ENCODE data around the gene ELN. TPM values are rescaled to one million over a fixed set of nuclear protein-coding genes. Genes with fewer than 3 reads are reported as not detected.

Gene ELN
- total RNA-seq, 1 donor from 2014 or later, result not detected

- DNase-seq, result no peak
- no peak for ATAC-seq (ENCODE audit: low read depth)
- Mint-ChIP-seq H3K27ac (no peak overlapping the region), H3K4me1 (peaks cover 7% of the 10 kb centered on the region), H3K36me3 (ENCODE audit: low read depth) (no peaks in the 10 kb centered on the region), H3K9me3 (no peaks in the 10 kb centered on the region), H3K4me3 (no peak overlapping the region), H3K27me3 (no peaks in the 10 kb centered on the region)
- CTCF ChIA-PET, result interaction anchor here (1.0 to 1.7 kb wide), 3 partner anchors 142 to 338 kb away, joined by 4 to 6 read pairs (median 4); no protein-coding TSS in a partner anchor
- no peak for TF ChIP-seq CTCF (IDR thresholded peaks at IDR 0.05)
- intact Hi-C loops (cut with micrococcal nuclease), result loop anchor here (5.0 kb wide), 3 partner anchors 58 to 503 kb away; no protein-coding TSS in a partner anchor
- POLR2A ChIA-PET, result interaction anchor here (0.5 to 0.7 kb wide), 2 partner anchors 49 to 141 kb away, joined by 3 to 5 read pairs; no protein-coding TSS in a partner anchor
Measured at GRCh38 chr7:74064696-74065095, 36.7 kb downstream of the ELN start.

GRCh38 chr7:74066626-74067025 is 38.7 kb downstream of the ELN start:
- no peak overlapping the region for H3K27ac Mint-ChIP-seq
- ATAC-seq (ENCODE audit: low read depth) (no peak), DNase-seq (no peak)
- no peak overlapping the region for H3K4me3 Mint-ChIP-seq
- peaks cover 7% of the 10 kb centered on the region for H3K4me1 Mint-ChIP-seq
- TF ChIP-seq CTCF (IDR thresholded peaks at IDR 0.05), result no peak
- H3K36me3 Mint-ChIP-seq (ENCODE audit: low read depth), result no peaks in the 10 kb centered on the region
- no peaks in the 10 kb centered on the region for H3K27me3 Mint-ChIP-seq
- intact Hi-C loops (cut with micrococcal nuclease), result loop anchor here (5.0 kb wide), 3 partner anchors 56 to 501 kb away; no protein-coding TSS in a partner anchor
- no peaks in the 10 kb centered on the region for H3K9me3 Mint-ChIP-seq
- ChIA-PET POLR2A (no interaction called here), CTCF (interaction anchor here (0.8 to 2.2 kb wide), 2 partner anchors 137 to 140 kb away, joined by 5 to 10 read pairs; no protein-coding TSS in a partner anchor)

- Mint-ChIP-seq H3K9me3 (no peaks in the 10 kb centered on the region), H3K27ac (no peak overlapping the region), H3K4me1 (peaks cover 2% of the 10 kb centered on the region), H3K36me3 (ENCODE audit: low read depth) (no peaks in the 10 kb centered on the region), H3K27me3 (no peaks in the 10 kb centered on the region), H3K4me3 (no peak overlapping the region)
- ChIA-PET CTCF (interaction anchor here (0.7 to 4.9 kb wide), 11 partner anchors 10 to 336 kb away, joined by 3 to 30 read pairs (median 3); no protein-coding TSS in a partner anchor), POLR2A (interaction anchor here (1.0 to 1.7 kb wide), 6 partner anchors 16 to 115 kb away, joined by 3 to 10 read pairs (median 4); partner anchors contain the start of gene EIF4H)
- intact Hi-C loops (cut with micrococcal nuclease), result loop anchor here (1.0 to 5.0 kb wide), 10 partner anchors 16 to 499 kb away; partner anchors contain the start of gene EIF4H
- no peak for ATAC-seq (ENCODE audit: low read depth)
- TF ChIP-seq CTCF (IDR thresholded peaks at IDR 0.05), result no peak
- no peak for DNase-seq
Measured at GRCh38 chr7:74068378-74069085, 40.6 kb downstream of the ELN start.

GRCh38 chr7:74069086-74069541 is 41.1 kb downstream of the ELN start:
- peaks cover 2% of the 10 kb centered on the region for H3K4me1 Mint-ChIP-seq
- no peaks in the 10 kb centered on the region for H3K27me3 Mint-ChIP-seq
- POLR2A ChIA-PET, result interaction anchor here (1.0 to 1.7 kb wide), 6 partner anchors 14 to 114 kb away, joined by 3 to 8 read pairs (median 4); no protein-coding TSS in a partner anchor
- no peak overlapping the region for H3K27ac Mint-ChIP-seq
- intact Hi-C loops (cut with micrococcal nuclease), result loop anchor here (2.0 to 5.0 kb wide), 4 partner anchors 16 to 498 kb away; no protein-coding TSS in a partner anchor
- DNase-seq (no peak), ATAC-seq (ENCODE audit: low read depth) (no peak)
- TF ChIP-seq CTCF (IDR thresholded peaks at IDR 0.05), result no peak
- no peaks in the 10 kb centered on the region for H3K36me3 Mint-ChIP-seq (ENCODE audit: low read depth)
- CTCF ChIA-PET, result interaction anchor here (0.7 to 4.9 kb wide), 9 partner anchors 10 to 336 kb away, joined by 3 to 30 read pairs (median 3); no protein-coding TSS in a partner anchor
- no peaks in the 10 kb centered on the region for H3K9me3 Mint-ChIP-seq
- no peak overlapping the region for H3K4me3 Mint-ChIP-seq
